HepG2 (cell line): Measurements from ENCODE around the gene TCERG1L. TPM values are rescaled to one million over a fixed set of nuclear protein-coding genes. Genes with fewer than 3 reads are reported as not detected.

Experiments
- ATAC-seq: fragments of 200-7000 bp; cut with Tn5 transposase; 3 replicates; pipeline ENCODE4 v1.9.1; 2020; ENCODE audit warnings: mild to moderate bottlenecking, moderate library complexity
- BruUV-seq: library from RNA; stranded (reverse); fragments of 400-500 nt; replicated peaks from 2 replicates; lab custom pipeline; 2021; lab: Mats Ljungman, UMichigan
- CTCF ChIA-PET: fragments of 300-600 bp; formaldehyde crosslinking; extraction: SDS; loops from one replicate; lab custom pipeline; 2021; ENCODE audit warnings: low total read pairs, inconsistent platforms, low intra/inter-chr PET ratio; lab: Yijun Ruan, JAX
- POLR2A ChIA-PET: fragments of 350-600 bp; sonication (Branson Sonifier 250); formaldehyde crosslinking; loops from one replicate; lab custom pipeline; 2020; ENCODE audit warnings: antibody characterized with exemption, inconsistent platforms; lab: Yijun Ruan, JAX
- DNase-seq: peaks from one replicate; pipeline ENCODE4 v3.0.0-alpha.2; 2015; ENCODE audit warnings: low spot score
- FAIRE-seq: peaks from 3 replicates; lab custom pipeline; 2011; peaks lifted over from hg19 to GRCh38; lab: Jason Lieb, UNC
- H2AFZ ChIP-seq: one replicate; pipeline ENCODE4 v1.6.1; 2011; ENCODE audit warnings: low read length, inconsistent platforms
- H3K27ac ChIP-seq: fragments of 300-600 bp; 3 replicates; pipeline ENCODE4 v1.8.0; 2011; ENCODE audit warnings: mixed run types, mild to moderate bottlenecking, mixed read lengths, low read length, inconsistent platforms; ENCODE audit not compliant: insufficient read depth; ENCODE audit errors: extremely low read length
- H3K27me3 ChIP-seq, 2 experiments: fragments of 200-600 bp in 1 of 2; 2 replicates in 1 of 2; 3 replicates in 1 of 2; pipeline versions ENCODE4 v1.6.0 to v1.8.0; 2011; ENCODE audit warnings: low read length in 2 of 2, mild to moderate bottlenecking in 2 of 2, moderate library complexity in 2 of 2, inconsistent platforms in 1 of 2; ENCODE audit not compliant: insufficient read depth in 2 of 2, control insufficient read depth in 1 of 2
- H3K36me3 ChIP-seq, 2 experiments: fragments of 200-600 bp in 1 of 2; replicated peaks in 1 of 2; 2 replicates in 1 of 2; 3 replicates in 1 of 2; pipeline versions ENCODE4 v1.5.1 to v1.8.0; 2011; ENCODE audit warnings: low read length in 2 of 2, inconsistent platforms in 1 of 2; ENCODE audit not compliant: insufficient read depth in 2 of 2, control insufficient read depth in 1 of 2
- H3K4me1 ChIP-seq: 2 replicates; pipeline ENCODE4 v1.5.1; 2012; ENCODE audit warnings: low read length, inconsistent platforms; ENCODE audit not compliant: insufficient read depth
- H3K4me2 ChIP-seq: 2 replicates; pipeline ENCODE4 v1.6.0; 2011; ENCODE audit warnings: low read depth, low read length, inconsistent platforms
- H3K4me3 ChIP-seq, 3 experiments: fragments of 200-600 bp in 1 of 3; sonication (generic), shearing (Covaris generic) in 1 of 3; replicated peaks in 1 of 3; 2 replicates each; pipeline ENCODE4 v1.5.1; 2011 to 2016; ENCODE audit warnings: low read length in 3 of 3, inconsistent platforms in 2 of 3, low read depth in 2 of 3, mild to moderate bottlenecking in 2 of 3, control low read depth in 1 of 3, mixed read lengths in 1 of 3; ENCODE audit not compliant: insufficient read depth in 1 of 3
- H3K79me2 ChIP-seq: one replicate; pipeline ENCODE4 v1.6.1; 2011; ENCODE audit warnings: low read length, inconsistent platforms; ENCODE audit not compliant: insufficient read depth
- H3K9ac ChIP-seq: 2 replicates; pipeline ENCODE4 v1.6.0; 2011; ENCODE audit warnings: mild to moderate bottlenecking, low read depth, low read length, inconsistent platforms; ENCODE audit not compliant: insufficient read depth
- H3K9me3 ChIP-seq: 2 replicates; pipeline ENCODE4 v1.5.1; 2012; ENCODE audit warnings: mild to moderate bottlenecking, low read length
- H4K20me1 ChIP-seq: 2 replicates; pipeline ENCODE4 v1.6.0; 2011; ENCODE audit warnings: inconsistent platforms, mild to moderate bottlenecking, low read length, moderate library complexity; ENCODE audit not compliant: insufficient read depth
- ARNTL ChIP-seq: sonication (generic); formaldehyde crosslinking; IDR thresholded peaks from 2 replicates; pipeline ENCODE4 v1.4.0; 2020; ENCODE audit warnings: mild to moderate bottlenecking, missing genetic modification reagents
- GPN1 ChIP-seq: sonication (generic); formaldehyde crosslinking; IDR thresholded peaks from 2 replicates; pipeline ENCODE4 v1.5.1; 2020; ENCODE audit warnings: missing genetic modification reagents, borderline replicate concordance
- KLF6 ChIP-seq: IDR thresholded peaks from 2 replicates; pipeline ENCODE4 v1.8.0; 2016; ENCODE audit warnings: missing biosample characterization, missing genetic modification reagents
- RAD51 ChIP-seq: fragments of 450-650 bp; IDR thresholded peaks from 2 replicates; pipeline ENCODE4 v1.6.1; 2016; ENCODE audit warnings: borderline replicate concordance
- WIZ ChIP-seq: sonication (generic); formaldehyde crosslinking; IDR thresholded peaks from 2 replicates; pipeline ENCODE4 v1.5.1; 2020; ENCODE audit warnings: mild to moderate bottlenecking, missing genetic modification reagents
- ZFP36L1 ChIP-seq: sonication (generic); formaldehyde crosslinking; IDR thresholded peaks from 2 replicates; pipeline ENCODE4 v1.8.0; 2022; ENCODE audit warnings: mild to moderate bottlenecking, missing genetic modification reagents, moderate library complexity
- ZFP37 ChIP-seq: sonication (generic); formaldehyde crosslinking; IDR thresholded peaks from 2 replicates; pipeline ENCODE4 v1.4.0; 2020; ENCODE audit warnings: missing genetic modification reagents, borderline replicate concordance
- ZNF143 ChIP-seq: sonication (generic); formaldehyde crosslinking; IDR thresholded peaks from 2 replicates; pipeline ENCODE4 v1.4.0; 2020; ENCODE audit warnings: missing genetic modification reagents
- ZNF333 ChIP-seq: sonication (generic); formaldehyde crosslinking; IDR thresholded peaks from 2 replicates; pipeline ENCODE4 v1.4.0; 2020; ENCODE audit warnings: mild to moderate bottlenecking, missing genetic modification reagents, borderline replicate concordance
- ZNF530 ChIP-seq: sonication (generic); formaldehyde crosslinking; IDR thresholded peaks from 2 replicates; pipeline ENCODE4 v1.5.0; 2020; ENCODE audit warnings: low read depth, mild to moderate bottlenecking, missing genetic modification reagents
- ZNF598 ChIP-seq: sonication (generic); formaldehyde crosslinking; IDR thresholded peaks from 2 replicates; pipeline ENCODE4 v1.5.1; 2020; ENCODE audit warnings: mild to moderate bottlenecking, missing genetic modification reagents, borderline replicate concordance
- WGBS: methylation state at CpG from one replicate; pipeline ENCODE4 v1.1.6; 2017; ENCODE audit warnings: low lambda C conversion rate; 5-methylcytosine and 5-hydroxymethylcytosine counted together
- in situ Hi-C: cut with HindIII; loops from 2 replicates; pipeline ENCODE4 v1.10.0; 2017; ENCODE audit warnings: low pct_unique_long_range_greater_than_20kb; ENCODE audit not compliant: extremely low pct_ligation_motif_present
- intact Hi-C: fragments of 100-400 bp; cut with micrococcal nuclease; formaldehyde crosslinking; loops from one replicate; pipeline ENCODE4 v1.10.0; 2022; ENCODE audit not compliant: unreplicated experiment
- polyA plus RNA-seq, 8 experiments: library from polyadenylated mRNA; depleted of rRNA in 3 of 8; stranded (reverse) in 7 of 8; unstranded in 1 of 8; fragments of >200 nt; fragmentation: Illumina TruSeq in 4 of 8; extraction: Trizol in 4 of 8; gene quantifications; 2 replicates each; pipeline versions ENCODE4 v1.2.1 to v1.2.3, GENCODE V29; 2011 to 2016; ENCODE audit warnings: low read depth in 4 of 8, missing spikeins in 1 of 8, mixed read lengths in 1 of 8; ENCODE audit not compliant: insufficient read depth in 1 of 8
- total RNA-seq, 5 experiments: library from RNA; depleted of rRNA; stranded (reverse); fragments of >200 nt; fragmentation: Illumina TruSeq; extraction: Trizol; gene quantifications; 2 replicates each; pipeline ENCODE4 v1.2.3, GENCODE V29; 2016; ENCODE audit warnings: low read depth in 1 of 5
- TF ChIP-seq, protein P1 (sequence below): sonication (generic); formaldehyde crosslinking; conservative IDR thresholded peaks from 2 replicates; pipeline ENCODE4 v1.8.1; 2023; ENCODE audit warnings: missing genetic modification reagents
- TF ChIP-seq, protein P2 (sequence below): sonication (generic); formaldehyde crosslinking; conservative IDR thresholded peaks from 2 replicates; pipeline ENCODE4 v1.4.0; 2020; ENCODE audit warnings: missing genetic modification reagents
- TF ChIP-seq, protein P3 (sequence below): fragments of 450-650 bp; IDR thresholded peaks from 2 replicates; pipeline ENCODE4 v1.6.1; 2016
- TF ChIP-seq, protein P4 (sequence below): IDR thresholded peaks from 2 replicates; pipeline ENCODE4 v1.6.1; 2016; ENCODE audit warnings: low read depth, missing genetic modification reagents, missing compliant biosample characterization
- TF ChIP-seq, protein P5 (sequence below): IDR thresholded peaks from 2 replicates; pipeline ENCODE4 v1.6.1; 2016; ENCODE audit warnings: missing compliant biosample characterization, missing genetic modification reagents, borderline replicate concordance

TCERG1L gene
- total and polyA plus RNA-seq, 2 of the 13 experiments (the other 11 are each of a cell fraction or from before 2014, with no cell fraction given) = not detected

DNA sequence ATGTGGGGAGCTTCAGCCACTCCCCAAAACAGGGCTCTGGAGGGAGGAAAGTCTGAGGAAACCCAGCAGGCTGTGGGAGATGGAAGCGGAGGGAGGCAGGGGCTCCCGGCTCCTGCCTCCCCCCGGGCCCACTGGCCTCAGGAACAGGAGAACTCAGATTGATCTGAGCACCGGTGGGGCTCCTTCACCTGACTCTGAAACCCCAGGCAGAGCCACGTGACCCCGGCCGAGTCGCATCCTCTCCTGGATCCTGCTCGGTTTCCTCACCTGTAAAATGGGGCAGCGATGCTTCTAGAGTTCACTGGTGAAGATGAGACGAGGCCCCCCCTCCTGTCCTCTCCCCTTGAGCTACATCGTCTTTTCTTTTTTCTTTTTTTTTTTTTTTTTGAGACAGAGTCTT is 33.6 kb downstream of the TCERG1L start:
- H3K9me3 ChIP-seq = no peaks in the 10 kb centered on the region
- H2AFZ ChIP-seq = no peak overlapping the region
- DNase-seq (no peak), FAIRE-seq (no peak), ATAC-seq (no peak)
- no TSS peak for BruUV-seq
- peaks cover 3 to 20% of the 10 kb centered on the region in 2 experiments; a peak in 2 of 5 replicates for H3K27me3 ChIP-seq
- CTCF ChIA-PET = no interaction called here
- in situ Hi-C loops = no loop called here
- no peaks in the 10 kb centered on the region for H4K20me1 ChIP-seq
- no peak overlapping the region for H3K27ac ChIP-seq
- intact Hi-C loops = no loop called here
- no peaks in the 10 kb centered on the region for H3K36me3 ChIP-seq
- no peak overlapping the region for H3K4me3 ChIP-seq
- POLR2A ChIA-PET = no interaction called here
- H3K9ac ChIP-seq = no peak overlapping the region
- H3K79me2 ChIP-seq = no peaks in the 10 kb centered on the region
- 30% methylated on average over 4 of the region's 12 CpGs for WGBS
- no peaks in the 10 kb centered on the region for H3K4me1 ChIP-seq
- no peak overlapping the region for H3K4me2 ChIP-seq
- TF ChIP-seq ZNF530 (CRISPR knock-in tag) = no peak
- TF ChIP-seq RAD51 = no peak
- TF ChIP-seq, protein P1, sequence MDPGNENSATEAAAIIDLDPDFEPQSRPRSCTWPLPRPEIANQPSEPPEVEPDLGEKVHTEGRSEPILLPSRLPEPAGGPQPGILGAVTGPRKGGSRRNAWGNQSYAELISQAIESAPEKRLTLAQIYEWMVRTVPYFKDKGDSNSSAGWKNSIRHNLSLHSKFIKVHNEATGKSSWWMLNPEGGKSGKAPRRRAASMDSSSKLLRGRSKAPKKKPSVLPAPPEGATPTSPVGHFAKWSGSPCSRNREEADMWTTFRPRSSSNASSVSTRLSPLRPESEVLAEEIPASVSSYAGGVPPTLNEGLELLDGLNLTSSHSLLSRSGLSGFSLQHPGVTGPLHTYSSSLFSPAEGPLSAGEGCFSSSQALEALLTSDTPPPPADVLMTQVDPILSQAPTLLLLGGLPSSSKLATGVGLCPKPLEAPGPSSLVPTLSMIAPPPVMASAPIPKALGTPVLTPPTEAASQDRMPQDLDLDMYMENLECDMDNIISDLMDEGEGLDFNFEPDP (CRISPR knock-in tag) = no peak
- TF ChIP-seq, protein P2, sequence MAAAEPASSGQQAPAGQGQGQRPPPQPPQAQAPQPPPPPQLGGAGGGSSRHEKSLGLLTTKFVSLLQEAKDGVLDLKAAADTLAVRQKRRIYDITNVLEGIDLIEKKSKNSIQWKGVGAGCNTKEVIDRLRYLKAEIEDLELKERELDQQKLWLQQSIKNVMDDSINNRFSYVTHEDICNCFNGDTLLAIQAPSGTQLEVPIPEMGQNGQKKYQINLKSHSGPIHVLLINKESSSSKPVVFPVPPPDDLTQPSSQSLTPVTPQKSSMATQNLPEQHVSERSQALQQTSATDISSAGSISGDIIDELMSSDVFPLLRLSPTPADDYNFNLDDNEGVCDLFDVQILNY (CRISPR knock-in tag) = no peak
- no peak for TF ChIP-seq ZNF598 (CRISPR knock-in tag)
- TF ChIP-seq, protein P3, sequence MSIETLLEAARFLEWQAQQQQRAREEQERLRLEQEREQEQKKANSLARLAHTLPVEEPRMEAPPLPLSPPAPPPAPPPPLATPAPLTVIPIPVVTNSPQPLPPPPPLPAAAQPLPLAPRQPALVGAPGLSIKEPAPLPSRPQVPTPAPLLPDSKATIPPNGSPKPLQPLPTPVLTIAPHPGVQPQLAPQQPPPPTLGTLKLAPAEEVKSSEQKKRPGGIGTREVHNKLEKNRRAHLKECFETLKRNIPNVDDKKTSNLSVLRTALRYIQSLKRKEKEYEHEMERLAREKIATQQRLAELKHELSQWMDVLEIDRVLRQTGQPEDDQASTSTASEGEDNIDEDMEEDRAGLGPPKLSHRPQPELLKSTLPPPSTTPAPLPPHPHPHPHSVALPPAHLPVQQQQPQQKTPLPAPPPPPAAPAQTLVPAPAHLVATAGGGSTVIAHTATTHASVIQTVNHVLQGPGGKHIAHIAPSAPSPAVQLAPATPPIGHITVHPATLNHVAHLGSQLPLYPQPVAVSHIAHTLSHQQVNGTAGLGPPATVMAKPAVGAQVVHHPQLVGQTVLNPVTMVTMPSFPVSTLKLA = no peak
- no peak for TF ChIP-seq WIZ (CRISPR knock-in tag)
- TF ChIP-seq ZNF143 (CRISPR knock-in tag) = no peak
- no peak for TF ChIP-seq KLF6 (CRISPR knock-in tag)
- no peak for TF ChIP-seq ZFP36L1 (CRISPR knock-in tag)
- TF ChIP-seq ARNTL (CRISPR knock-in tag) = no peak
- TF ChIP-seq ZNF333 (CRISPR knock-in tag) = no peak
- TF ChIP-seq, protein P4, sequence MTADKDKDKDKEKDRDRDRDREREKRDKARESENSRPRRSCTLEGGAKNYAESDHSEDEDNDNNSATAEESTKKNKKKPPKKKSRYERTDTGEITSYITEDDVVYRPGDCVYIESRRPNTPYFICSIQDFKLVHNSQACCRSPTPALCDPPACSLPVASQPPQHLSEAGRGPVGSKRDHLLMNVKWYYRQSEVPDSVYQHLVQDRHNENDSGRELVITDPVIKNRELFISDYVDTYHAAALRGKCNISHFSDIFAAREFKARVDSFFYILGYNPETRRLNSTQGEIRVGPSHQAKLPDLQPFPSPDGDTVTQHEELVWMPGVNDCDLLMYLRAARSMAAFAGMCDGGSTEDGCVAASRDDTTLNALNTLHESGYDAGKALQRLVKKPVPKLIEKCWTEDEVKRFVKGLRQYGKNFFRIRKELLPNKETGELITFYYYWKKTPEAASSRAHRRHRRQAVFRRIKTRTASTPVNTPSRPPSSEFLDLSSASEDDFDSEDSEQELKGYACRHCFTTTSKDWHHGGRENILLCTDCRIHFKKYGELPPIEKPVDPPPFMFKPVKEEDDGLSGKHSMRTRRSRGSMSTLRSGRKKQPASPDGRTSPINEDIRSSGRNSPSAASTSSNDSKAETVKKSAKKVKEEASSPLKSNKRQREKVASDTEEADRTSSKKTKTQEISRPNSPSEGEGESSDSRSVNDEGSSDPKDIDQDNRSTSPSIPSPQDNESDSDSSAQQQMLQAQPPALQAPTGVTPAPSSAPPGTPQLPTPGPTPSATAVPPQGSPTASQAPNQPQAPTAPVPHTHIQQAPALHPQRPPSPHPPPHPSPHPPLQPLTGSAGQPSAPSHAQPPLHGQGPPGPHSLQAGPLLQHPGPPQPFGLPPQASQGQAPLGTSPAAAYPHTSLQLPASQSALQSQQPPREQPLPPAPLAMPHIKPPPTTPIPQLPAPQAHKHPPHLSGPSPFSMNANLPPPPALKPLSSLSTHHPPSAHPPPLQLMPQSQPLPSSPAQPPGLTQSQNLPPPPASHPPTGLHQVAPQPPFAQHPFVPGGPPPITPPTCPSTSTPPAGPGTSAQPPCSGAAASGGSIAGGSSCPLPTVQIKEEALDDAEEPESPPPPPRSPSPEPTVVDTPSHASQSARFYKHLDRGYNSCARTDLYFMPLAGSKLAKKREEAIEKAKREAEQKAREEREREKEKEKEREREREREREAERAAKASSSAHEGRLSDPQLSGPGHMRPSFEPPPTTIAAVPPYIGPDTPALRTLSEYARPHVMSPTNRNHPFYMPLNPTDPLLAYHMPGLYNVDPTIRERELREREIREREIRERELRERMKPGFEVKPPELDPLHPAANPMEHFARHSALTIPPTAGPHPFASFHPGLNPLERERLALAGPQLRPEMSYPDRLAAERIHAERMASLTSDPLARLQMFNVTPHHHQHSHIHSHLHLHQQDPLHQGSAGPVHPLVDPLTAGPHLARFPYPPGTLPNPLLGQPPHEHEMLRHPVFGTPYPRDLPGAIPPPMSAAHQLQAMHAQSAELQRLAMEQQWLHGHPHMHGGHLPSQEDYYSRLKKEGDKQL = no peak
- no peak for TF ChIP-seq ZFP37 (CRISPR knock-in tag)
- TF ChIP-seq, protein P5, sequence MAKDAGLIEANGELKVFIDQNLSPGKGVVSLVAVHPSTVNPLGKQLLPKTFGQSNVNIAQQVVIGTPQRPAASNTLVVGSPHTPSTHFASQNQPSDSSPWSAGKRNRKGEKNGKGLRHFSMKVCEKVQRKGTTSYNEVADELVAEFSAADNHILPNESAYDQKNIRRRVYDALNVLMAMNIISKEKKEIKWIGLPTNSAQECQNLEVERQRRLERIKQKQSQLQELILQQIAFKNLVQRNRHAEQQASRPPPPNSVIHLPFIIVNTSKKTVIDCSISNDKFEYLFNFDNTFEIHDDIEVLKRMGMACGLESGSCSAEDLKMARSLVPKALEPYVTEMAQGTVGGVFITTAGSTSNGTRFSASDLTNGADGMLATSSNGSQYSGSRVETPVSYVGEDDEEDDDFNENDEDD = no peak
- TF ChIP-seq GPN1 (CRISPR knock-in tag) = no peak
